ENCODE results near the gene LAMA2. TPM values are rescaled to one million over a fixed set of nuclear protein-coding genes. Genes with fewer than 3 reads are reported as not detected.

LAMA2 gene
- total RNA-seq, 1 experiment from 2014 or later: 4.2 TPM

- no peaks in the 10 kb centered on the region for H3K27me3 ChIP-seq (ENCODE audit: insufficient read depth, low read length)
- H3K4ac ChIP-seq (ENCODE audit: low read depth, low read length): no peak overlapping the region
- H4K5ac ChIP-seq (ENCODE audit: insufficient read length, low read depth, low read length): no peak overlapping the region
- no peaks in the 10 kb centered on the region for H3K79me1 ChIP-seq (ENCODE audit: insufficient read depth, low read depth, low read length, poor library complexity, severe bottlenecking)
- no peak overlapping the region for H2BK20ac ChIP-seq (ENCODE audit: low read depth, low read length, poor library complexity, severe bottlenecking)
- H2AFZ ChIP-seq (ENCODE audit: low read length): no peak overlapping the region
- no peak overlapping the region for H2BK120ac ChIP-seq (ENCODE audit: low read depth, low read length, poor library complexity, severe bottlenecking)
- peaks cover 5% of the 10 kb centered on the region in 2 experiments for H3K4me1 Mint-ChIP-seq
- H3K4me2 ChIP-seq (ENCODE audit: insufficient read depth, insufficient read length, low read length): no peak overlapping the region
- no peak overlapping the region for H3K23ac ChIP-seq (ENCODE audit: insufficient read length, low read depth, low read length)
- H4K8ac ChIP-seq (replicated peaks; ENCODE audit: insufficient read length, low read depth, low read length): no peak overlapping the region
- no peak for TF ChIP-seq CTCF (conservative IDR thresholded peaks at IDR 0.05)
- no peaks in the 10 kb centered on the region for H3K23me2 ChIP-seq (ENCODE audit: insufficient read length, low read depth, low read length, poor library complexity, severe bottlenecking)
- no peaks in the 10 kb centered on the region for H4K20me1 ChIP-seq (ENCODE audit: control insufficient read depth, insufficient read depth, insufficient read length)
- no peak overlapping the region for H3K9ac ChIP-seq (ENCODE audit: extremely low read depth, insufficient read length, low read length)
- H3K27ac ChIP-seq (ENCODE audit: insufficient read length, low read depth, low read length): no peak overlapping the region
- no peak overlapping the region for H2AK5ac ChIP-seq (ENCODE audit: insufficient read length, low read length)
- H3K9me3 ChIP-seq (ENCODE audit: control insufficient read depth, low read depth, low read length): no peaks in the 10 kb centered on the region
- H2BK5ac ChIP-seq (ENCODE audit: insufficient read length, low read length): no peak overlapping the region
- no peaks in the 10 kb centered on the region for H3K27me3 Mint-ChIP-seq (ENCODE audit: low read depth)
- no peak overlapping the region for H3K56ac ChIP-seq (ENCODE audit: insufficient read length, low read depth, low read length)
- no peak overlapping the region for H3K18ac ChIP-seq (ENCODE audit: insufficient read length, low read depth, low read length)
- DNase-seq: no peak
- no peaks in the 10 kb centered on the region for H3K36me3 Mint-ChIP-seq (ENCODE audit: insufficient read depth in 1 of 3, low read depth in 3 of 3)
- H4K91ac ChIP-seq (ENCODE audit: insufficient read length, low read depth, low read length): no peak overlapping the region
- no peak overlapping the region for H3T11ph ChIP-seq (ENCODE audit: low read length)
- no peak overlapping the region for H3K4me3 Mint-ChIP-seq
- no peak overlapping the region for H2BK12ac ChIP-seq (ENCODE audit: insufficient read length, low read depth, low read length)
- no peaks in the 10 kb centered on the region for H3K79me2 ChIP-seq (ENCODE audit: insufficient read depth, low read length)
- H3K9me3 Mint-ChIP-seq: no peaks in the 10 kb centered on the region
- H3K4me1 ChIP-seq (ENCODE audit: insufficient read depth, low read length): peaks cover 5% of the 10 kb centered on the region; the same call in 1 of the 2 replicates
- no peak overlapping the region for H2BK15ac ChIP-seq (ENCODE audit: low read depth, low read length)
- H3K14ac ChIP-seq (ENCODE audit: insufficient read depth, low read length): no peak overlapping the region
- H3K27ac Mint-ChIP-seq: no peak overlapping the region; a peak in 1 of 7 replicates
- WGBS (ENCODE audit: extremely low coverage, insufficient read length, low lambda C conversion rate): no CpG with 5 or more reads among the region's 1 CpG
Measured at GRCh38 chr6:129507846-129508245, 624.9 kb downstream of the LAMA2 start.
